OCI-LY7 (cell line): Measurements from ENCODE around the gene ZBTB33.

ENCODE experiments used
- EZH2phosphoT487 ChIP-seq: fragments of 200-600 bp; sonication (generic); IDR thresholded peaks from 2 replicates; pipeline ENCODE4 v1.6.1; 2018; ENCODE audit warnings: low read depth, borderline replicate concordance, mild to moderate bottlenecking, mixed run types, antibody characterized with exemption, low read length, moderate library complexity, mixed read lengths
- TF ChIP-seq, protein P1 (sequence below): fragments of 200-600 bp; sonication (generic); conservative IDR thresholded peaks from 2 replicates; pipeline ENCODE4 v1.5.1; 2014; ENCODE audit warnings: mild to moderate bottlenecking, antibody characterized with exemption, low read length, moderate library complexity, mixed read lengths

- TF ChIP-seq, protein P1, sequence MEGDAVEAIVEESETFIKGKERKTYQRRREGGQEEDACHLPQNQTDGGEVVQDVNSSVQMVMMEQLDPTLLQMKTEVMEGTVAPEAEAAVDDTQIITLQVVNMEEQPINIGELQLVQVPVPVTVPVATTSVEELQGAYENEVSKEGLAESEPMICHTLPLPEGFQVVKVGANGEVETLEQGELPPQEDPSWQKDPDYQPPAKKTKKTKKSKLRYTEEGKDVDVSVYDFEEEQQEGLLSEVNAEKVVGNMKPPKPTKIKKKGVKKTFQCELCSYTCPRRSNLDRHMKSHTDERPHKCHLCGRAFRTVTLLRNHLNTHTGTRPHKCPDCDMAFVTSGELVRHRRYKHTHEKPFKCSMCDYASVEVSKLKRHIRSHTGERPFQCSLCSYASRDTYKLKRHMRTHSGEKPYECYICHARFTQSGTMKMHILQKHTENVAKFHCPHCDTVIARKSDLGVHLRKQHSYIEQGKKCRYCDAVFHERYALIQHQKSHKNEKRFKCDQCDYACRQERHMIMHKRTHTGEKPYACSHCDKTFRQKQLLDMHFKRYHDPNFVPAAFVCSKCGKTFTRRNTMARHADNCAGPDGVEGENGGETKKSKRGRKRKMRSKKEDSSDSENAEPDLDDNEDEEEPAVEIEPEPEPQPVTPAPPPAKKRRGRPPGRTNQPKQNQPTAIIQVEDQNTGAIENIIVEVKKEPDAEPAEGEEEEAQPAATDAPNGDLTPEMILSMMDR: no peak
- TF ChIP-seq EZH2phosphoT487: no peak
These were observed 43.5 kb upstream of the ZBTB33 start for GRCh38 chrX:120207009-120207605.
